CD14-positive monocyte (primary cell): ENCODE data around the gene SWT1. TPM values are rescaled to one million over a fixed set of nuclear protein-coding genes. Genes with fewer than 3 reads are reported as not detected.

Experiments used
- DNase-seq, 3 donors: peaks; one replicate each; pipeline ENCODE4 v3.0.0-alpha.2; 2011 to 2022
- H2AFZ ChIP-seq: 2 replicates; pipeline ENCODE4 v1.6.0; 2012; ENCODE audit warnings: mild to moderate bottlenecking, low read depth, low read length, inconsistent platforms; ENCODE audit not compliant: insufficient read depth, poor library complexity, severe bottlenecking
- H3K27ac ChIP-seq, 2 donors: 1 replicate in 1 of 2; 2 replicates in 1 of 2; pipeline ENCODE4 v1.5.1; 2012 to 2013; ENCODE audit warnings: low read length in 2 of 2, control low read depth in 1 of 2, inconsistent platforms in 1 of 2, low read depth in 1 of 2, mild to moderate bottlenecking in 1 of 2
- H3K27me3 ChIP-seq, 2 donors: one replicate each; pipeline versions ENCODE4 v1.6.0 to v1.6.1; 2011 to 2013; ENCODE audit warnings: low read length in 2 of 2; ENCODE audit not compliant: control insufficient read depth in 2 of 2, insufficient read depth in 2 of 2
- H3K36me3 ChIP-seq, 2 donors: replicated peaks in 1 of 2; 1 replicate in 1 of 2; 2 replicates in 1 of 2; pipeline versions ENCODE4 v1.5.1 to v1.6.1; 2012 to 2013; ENCODE audit warnings: low read length in 2 of 2, control low read depth in 1 of 2, inconsistent platforms in 1 of 2, mild to moderate bottlenecking in 1 of 2; ENCODE audit not compliant: insufficient read depth in 2 of 2, control insufficient read depth in 1 of 2
- H3K4me1 ChIP-seq, 2 donors: 1 replicate in 1 of 2; 2 replicates in 1 of 2; pipeline versions ENCODE4 v1.5.1 to v1.6.1; 2012 to 2013; ENCODE audit warnings: low read length in 2 of 2, control low read depth in 1 of 2, inconsistent platforms in 1 of 2, mild to moderate bottlenecking in 1 of 2, moderate library complexity in 1 of 2; ENCODE audit not compliant: insufficient read depth in 2 of 2, control insufficient read depth in 1 of 2
- H3K4me2 ChIP-seq: replicated peaks from 2 replicates; pipeline ENCODE3; 2012; ENCODE audit warnings: low read length, moderate library complexity, mild to moderate bottlenecking; ENCODE audit not compliant: poor library complexity, severe bottlenecking; ENCODE audit errors: extremely low read depth
- H3K4me3 ChIP-seq, 3 experiments: fragments of 200-600 bp in 1 of 3; sonication (generic) in 1 of 3; replicated peaks in 1 of 3; 1 replicate in 2 of 3; 2 replicates in 1 of 3; pipeline ENCODE4 v1.5.1; 2011 to 2013; ENCODE audit warnings: low read length in 3 of 3, mild to moderate bottlenecking in 3 of 3, control low read depth in 2 of 3, low read depth in 2 of 3, inconsistent platforms in 1 of 3, moderate library complexity in 1 of 3
- H3K79me2 ChIP-seq: 2 replicates; pipeline ENCODE4 v1.6.0; 2012; ENCODE audit warnings: mild to moderate bottlenecking, control low read depth, inconsistent platforms, low read length, moderate library complexity; ENCODE audit not compliant: insufficient read depth
- H3K9ac ChIP-seq: 2 replicates; pipeline ENCODE4 v1.6.0; 2017; ENCODE audit warnings: low read length, mild to moderate bottlenecking; ENCODE audit not compliant: insufficient read depth, poor library complexity, severe bottlenecking
- H3K9me3 ChIP-seq, 2 donors: replicated peaks in 1 of 2; 1 replicate in 1 of 2; 2 replicates in 1 of 2; pipeline versions ENCODE4 v1.5.1 to v1.6.1; 2012 to 2013; ENCODE audit warnings: low read length in 2 of 2, control low read depth in 1 of 2; ENCODE audit not compliant: control insufficient read depth in 1 of 2, insufficient read depth in 1 of 2
- H4K20me1 ChIP-seq: 2 replicates; pipeline ENCODE4 v1.6.0; 2012; ENCODE audit warnings: mild to moderate bottlenecking, low read length, control low read depth, moderate library complexity; ENCODE audit not compliant: insufficient read depth
- H3K27ac Mint-ChIP-seq, 7 donors: one replicate each; pipeline ENCODE4 v1.8.0; 2020; ENCODE audit warnings: mild to moderate bottlenecking in 7 of 7, mixed read lengths in 7 of 7, moderate library complexity in 6 of 7, inconsistent platforms in 2 of 7
- H3K27me3 Mint-ChIP-seq, 3 donors: one replicate each; pipeline ENCODE4 v1.8.0; 2021 to 2022; ENCODE audit warnings: low read depth in 3 of 3, mild to moderate bottlenecking in 3 of 3, mixed read lengths in 3 of 3, moderate library complexity in 3 of 3, inconsistent platforms in 1 of 3
- H3K36me3 Mint-ChIP-seq, 2 donors: one replicate each; pipeline ENCODE4 v1.8.0; 2020; ENCODE audit warnings: mixed read lengths in 2 of 2, inconsistent platforms in 1 of 2, mild to moderate bottlenecking in 1 of 2
- H3K4me1 Mint-ChIP-seq: one replicate; pipeline ENCODE4 v1.8.0; 2020; ENCODE audit warnings: mild to moderate bottlenecking, mixed read lengths
- H3K4me3 Mint-ChIP-seq, 2 donors: one replicate each; pipeline ENCODE4 v1.8.0; 2020; ENCODE audit warnings: mild to moderate bottlenecking in 2 of 2, mixed read lengths in 2 of 2, moderate library complexity in 1 of 2
- H3K9me3 Mint-ChIP-seq, 7 donors: one replicate each; pipeline ENCODE4 v1.8.0; 2020 to 2022; ENCODE audit warnings: mixed read lengths in 7 of 7, mild to moderate bottlenecking in 6 of 7, moderate library complexity in 6 of 7, inconsistent platforms in 2 of 7
- CTCF ChIP-seq: fragments of 200-600 bp; IDR thresholded peaks from one replicate; pipeline ENCODE4 v1.8.0; 2022; ENCODE audit warnings: antibody characterized with exemption, mild to moderate bottlenecking
- WGBS: methylation state at CpG from one replicate; pipeline ENCODE4 v1.1.5; 2013; ENCODE audit warnings: missing lambda C conversion rate; ENCODE audit not compliant: insufficient coverage; 5-methylcytosine and 5-hydroxymethylcytosine counted together
- intact Hi-C, 2 donors: fragments of 100-400 bp; cut with micrococcal nuclease; formaldehyde crosslinking; loops; one replicate each; pipeline versions ENCODE4 v1.15.0 to v1.15.1; 2023
- polyA plus RNA-seq, 3 donors: library from polyadenylated mRNA; depleted of rRNA in 1 of 3; unstranded in 2 of 3; stranded (reverse) in 1 of 3; fragments of 300-500 nt in 2 of 3; fragments of >200 nt in 1 of 3; fragmentation: Illumina TruSeq in 2 of 3; gene quantifications; 1 replicate in 2 of 3; 2 replicates in 1 of 3; pipeline ENCODE4 v1.2.3, GENCODE V29; 2012 to 2021

The SWT1 gene
- polyA plus RNA-seq, 3 donors, result 0.89 to 2.8 (median 1.7) TPM

GRCh38 chr1:185308126-185308525, 151.2 kb downstream of the SWT1 start:
- Mint-ChIP-seq H3K4me3 (no peak overlapping the region), H3K27me3 (no peaks in the 10 kb centered on the region), H3K27ac (no peak overlapping the region), H3K9me3 (no peaks in the 10 kb centered on the region), H3K4me1 (peaks cover 24% of the 10 kb centered on the region), H3K36me3 (peaks cover 60 to 86% of the 10 kb centered on the region in 2 donors)
- no peak for TF ChIP-seq CTCF
- intact Hi-C loops, result no loop called here
- H2AFZ ChIP-seq, result no peak overlapping the region
- peaks cover 69% of the 10 kb centered on the region for H3K79me2 ChIP-seq
- H3K4me3 ChIP-seq, result no peak overlapping the region
- H3K4me2 ChIP-seq, result no peak overlapping the region
- H3K4me1 ChIP-seq, result peaks cover 16 to 27% of the 10 kb centered on the region in 2 donors
- H3K27me3 ChIP-seq, result no peaks in the 10 kb centered on the region
- no peak overlapping the region for H3K9ac ChIP-seq
- peaks cover 74 to 89% of the 10 kb centered on the region in 2 donors for H3K36me3 ChIP-seq
- peaks cover 96% of the 10 kb centered on the region for H4K20me1 ChIP-seq
- no peaks in the 10 kb centered on the region for H3K9me3 ChIP-seq
- WGBS, result 100% methylated on average over 1 of the region's 1 CpG
- no peak for DNase-seq
- H3K27ac ChIP-seq, result no peak overlapping the region

- H3K27ac ChIP-seq, result peak overlapping the region in 1 of 2 donors; percentile 50
- WGBS, result no CpG with 5 or more reads among the region's 2 CpGs
- H3K27ac Mint-ChIP-seq, result peak overlapping the region in 1 of 7 donors; percentile 57
- peaks cover 29 to 41% of the 10 kb centered on the region in 2 donors for H3K4me1 ChIP-seq
- H3K36me3 Mint-ChIP-seq, result peaks cover 47 to 73% of the 10 kb centered on the region in 2 donors
- TF ChIP-seq CTCF, result no peak
- no peaks in the 10 kb centered on the region for H3K27me3 Mint-ChIP-seq
- no peaks in the 10 kb centered on the region for H3K27me3 ChIP-seq
- no peaks in the 10 kb centered on the region for H3K9me3 Mint-ChIP-seq
- no peak overlapping the region for H3K4me3 ChIP-seq
- peaks cover 39% of the 10 kb centered on the region for H3K4me1 Mint-ChIP-seq
- peaks cover 100% of the 10 kb centered on the region for H4K20me1 ChIP-seq
- DNase-seq, result no peak
- no peak overlapping the region for H3K4me3 Mint-ChIP-seq
- intact Hi-C loops, result no loop called here
- no peak overlapping the region for H2AFZ ChIP-seq
- H3K9me3 ChIP-seq, result no peaks in the 10 kb centered on the region
- H3K9ac ChIP-seq, result no peak overlapping the region
- H3K36me3 ChIP-seq, result peaks cover 60 to 75% of the 10 kb centered on the region in 2 donors
- peaks cover 81% of the 10 kb centered on the region for H3K79me2 ChIP-seq
- H3K4me2 ChIP-seq, result no peak overlapping the region
Observed at GRCh38 chr1:185309566-185309965, 152.6 kb downstream of the SWT1 start.
